ENCODE measurements around the gene TENM3.

The TENM3 gene

GRCh38 chr4:182716192-182716591, 473.0 kb downstream of the TENM3 start:
- ATAC-seq (ENCODE audit: insufficient read depth, low read depth) (no peak), DNase-seq (no peak)
- Histone ChIP-seq H4K20me1 (ENCODE audit: insufficient read depth, low read length) (no peaks in the 10 kb centered on the region), H3K27ac (ENCODE audit: low read length) (no peak overlapping the region), H3K4me2 (ENCODE audit: insufficient read depth, low read length) (no peak overlapping the region), H3K9ac (ENCODE audit: low read depth, low read length) (no peak overlapping the region), H3K27me3 (ENCODE audit: insufficient read depth, low read length, poor library complexity) (no peaks in the 10 kb centered on the region), H3K36me3 (ENCODE audit: insufficient read depth, low read length) (no peaks in the 10 kb centered on the region), H3K4me3 (ENCODE audit: low read depth in 1 of 2, low read length in 2 of 2) (no peak overlapping the region), H3K9me3 (ENCODE audit: insufficient read depth, low read length, severe bottlenecking) (no peaks in the 10 kb centered on the region), H3K4me1 (ENCODE audit: insufficient read depth, low read length) (no peaks in the 10 kb centered on the region), H2AFZ (ENCODE audit: low read depth, low read length) (no peak overlapping the region), H3K79me2 (ENCODE audit: insufficient read depth, low read length) (no peaks in the 10 kb centered on the region)
- TF ChIP-seq CTCF (IDR thresholded peaks at IDR 0.05; ENCODE audit: borderline replicate concordance, extremely low read depth, low read length, poor library complexity, severe bottlenecking): no peak
- TF ChIP-seq EZH2 (IDR thresholded peaks at IDR 0.05; ENCODE audit: borderline replicate concordance, low read depth, low read length, severe bottlenecking): no peak

- no peak overlapping the region for H3K4me3 ChIP-seq (ENCODE audit: low read depth in 1 of 2, low read length in 2 of 2)
Measured at GRCh38 chr4:182717788-182718583, 474.8 kb downstream of the TENM3 start.

GRCh38 chr4:182724414-182724813, 481.2 kb downstream of the TENM3 start:
- DNase-seq: no peak
- no peak for TF ChIP-seq EZH2 (IDR thresholded peaks at IDR 0.05; ENCODE audit: borderline replicate concordance, low read depth, low read length, severe bottlenecking)
- no peak for TF ChIP-seq CTCF (IDR thresholded peaks at IDR 0.05; ENCODE audit: borderline replicate concordance, extremely low read depth, low read length, poor library complexity, severe bottlenecking)
- H2AFZ ChIP-seq (ENCODE audit: low read depth, low read length): no peak overlapping the region

More at GRCh38 chr4:182717788-182718583, 474.8 kb downstream of the TENM3 start:
- no peak overlapping the region for H2AFZ ChIP-seq (ENCODE audit: low read depth, low read length)
- H3K79me2 ChIP-seq (ENCODE audit: insufficient read depth, low read length): no peaks in the 10 kb centered on the region
- no peak overlapping the region for H3K9ac ChIP-seq (ENCODE audit: low read depth, low read length)
- DNase-seq: no peak
- H4K20me1 ChIP-seq (ENCODE audit: insufficient read depth, low read length): no peaks in the 10 kb centered on the region
- H3K9me3 ChIP-seq (ENCODE audit: insufficient read depth, low read length, severe bottlenecking): no peaks in the 10 kb centered on the region
- no peak overlapping the region for H3K27ac ChIP-seq (ENCODE audit: low read length)
- H3K4me1 ChIP-seq (ENCODE audit: insufficient read depth, low read length): no peaks in the 10 kb centered on the region
- H3K36me3 ChIP-seq (ENCODE audit: insufficient read depth, low read length): no peaks in the 10 kb centered on the region
- TF ChIP-seq CTCF (IDR thresholded peaks at IDR 0.05; ENCODE audit: borderline replicate concordance, extremely low read depth, low read length, poor library complexity, severe bottlenecking) (no peak), EZH2 (IDR thresholded peaks at IDR 0.05; ENCODE audit: borderline replicate concordance, low read depth, low read length, severe bottlenecking) (no peak)
- H3K4me2 ChIP-seq (ENCODE audit: insufficient read depth, low read length): no peak overlapping the region
- ATAC-seq (ENCODE audit: insufficient read depth, low read depth): no peak
- no peaks in the 10 kb centered on the region for H3K27me3 ChIP-seq (ENCODE audit: insufficient read depth, low read length, poor library complexity)

More at GRCh38 chr4:182724414-182724813, 481.2 kb downstream of the TENM3 start:
- Histone ChIP-seq H3K36me3 (ENCODE audit: insufficient read depth, low read length) (no peaks in the 10 kb centered on the region), H3K4me2 (ENCODE audit: insufficient read depth, low read length) (no peak overlapping the region), H3K4me3 (ENCODE audit: low read depth in 1 of 2, low read length in 2 of 2) (no peak overlapping the region), H3K79me2 (ENCODE audit: insufficient read depth, low read length) (no peaks in the 10 kb centered on the region), H3K9ac (ENCODE audit: low read depth, low read length) (no peak overlapping the region), H4K20me1 (ENCODE audit: insufficient read depth, low read length) (no peaks in the 10 kb centered on the region), H3K9me3 (ENCODE audit: insufficient read depth, low read length, severe bottlenecking) (no peaks in the 10 kb centered on the region), H3K4me1 (ENCODE audit: insufficient read depth, low read length) (no peaks in the 10 kb centered on the region), H3K27me3 (ENCODE audit: insufficient read depth, low read length, poor library complexity) (no peaks in the 10 kb centered on the region), H3K27ac (ENCODE audit: low read length) (no peak overlapping the region)
- ATAC-seq (ENCODE audit: insufficient read depth, low read depth): no peak
